Measurements from ENCODE around the gene RARG.

DNA sequence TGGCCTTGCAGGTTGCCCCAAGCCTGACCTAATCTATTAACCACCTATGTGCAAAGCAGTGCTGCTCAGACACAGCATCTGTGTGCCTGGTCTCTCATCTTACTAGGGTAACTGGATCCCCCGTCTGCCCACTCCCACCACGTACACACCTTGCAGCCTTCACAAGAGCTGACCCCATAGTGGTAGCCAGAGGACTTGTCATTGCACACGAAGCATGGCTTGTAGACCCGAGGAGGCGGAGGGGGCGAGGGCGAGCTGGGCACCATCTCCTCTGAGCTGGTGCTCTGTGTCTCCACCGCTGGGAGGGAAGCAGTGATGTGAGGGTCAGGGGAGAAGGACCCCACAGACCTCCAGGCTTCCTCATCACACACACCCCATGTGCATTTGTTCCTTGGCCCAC, 16.5 kb downstream of the RARG start:
- TF ChIP-seq, protein P1, sequence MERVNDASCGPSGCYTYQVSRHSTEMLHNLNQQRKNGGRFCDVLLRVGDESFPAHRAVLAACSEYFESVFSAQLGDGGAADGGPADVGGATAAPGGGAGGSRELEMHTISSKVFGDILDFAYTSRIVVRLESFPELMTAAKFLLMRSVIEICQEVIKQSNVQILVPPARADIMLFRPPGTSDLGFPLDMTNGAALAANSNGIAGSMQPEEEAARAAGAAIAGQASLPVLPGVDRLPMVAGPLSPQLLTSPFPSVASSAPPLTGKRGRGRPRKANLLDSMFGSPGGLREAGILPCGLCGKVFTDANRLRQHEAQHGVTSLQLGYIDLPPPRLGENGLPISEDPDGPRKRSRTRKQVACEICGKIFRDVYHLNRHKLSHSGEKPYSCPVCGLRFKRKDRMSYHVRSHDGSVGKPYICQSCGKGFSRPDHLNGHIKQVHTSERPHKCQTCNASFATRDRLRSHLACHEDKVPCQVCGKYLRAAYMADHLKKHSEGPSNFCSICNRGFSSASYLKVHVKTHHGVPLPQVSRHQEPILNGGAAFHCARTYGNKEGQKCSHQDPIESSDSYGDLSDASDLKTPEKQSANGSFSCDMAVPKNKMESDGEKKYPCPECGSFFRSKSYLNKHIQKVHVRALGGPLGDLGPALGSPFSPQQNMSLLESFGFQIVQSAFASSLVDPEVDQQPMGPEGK (tag by site-specific recombination; IDR thresholded peaks at IDR 0.05), result no peak
- TF ChIP-seq TCF7L2 (IDR thresholded peaks at IDR 0.05; ENCODE audit: borderline replicate concordance, low read depth, low read length) (no peak), YY1 (tag by site-specific recombination; IDR thresholded peaks at IDR 0.05) (no peak), MZF1 (tag by site-specific recombination; IDR thresholded peaks at IDR 0.05; ENCODE audit: borderline replicate concordance) (no peak), ZNF692 (tag by site-specific recombination; IDR thresholded peaks at IDR 0.05) (no peak), ZNF354C (tag by site-specific recombination; IDR thresholded peaks at IDR 0.05; ENCODE audit: borderline replicate concordance, low read depth) (no peak), PRDM1 (tag by site-specific recombination; IDR thresholded peaks at IDR 0.05) (no peak), ZNF121 (tag by site-specific recombination; IDR thresholded peaks at IDR 0.05) (no peak), MEIS1 (CRISPR knock-in tag; IDR thresholded peaks at IDR 0.05; ENCODE audit: borderline replicate concordance) (no peak), ZNF146 (tag by site-specific recombination; IDR thresholded peaks at IDR 0.05) (no peak), ZFP3 (tag by site-specific recombination; IDR thresholded peaks at IDR 0.05; ENCODE audit: low read depth) (no peak), WT1 (tag by site-specific recombination; IDR thresholded peaks at IDR 0.05) (no peak)
- TF ChIP-seq, protein P2, sequence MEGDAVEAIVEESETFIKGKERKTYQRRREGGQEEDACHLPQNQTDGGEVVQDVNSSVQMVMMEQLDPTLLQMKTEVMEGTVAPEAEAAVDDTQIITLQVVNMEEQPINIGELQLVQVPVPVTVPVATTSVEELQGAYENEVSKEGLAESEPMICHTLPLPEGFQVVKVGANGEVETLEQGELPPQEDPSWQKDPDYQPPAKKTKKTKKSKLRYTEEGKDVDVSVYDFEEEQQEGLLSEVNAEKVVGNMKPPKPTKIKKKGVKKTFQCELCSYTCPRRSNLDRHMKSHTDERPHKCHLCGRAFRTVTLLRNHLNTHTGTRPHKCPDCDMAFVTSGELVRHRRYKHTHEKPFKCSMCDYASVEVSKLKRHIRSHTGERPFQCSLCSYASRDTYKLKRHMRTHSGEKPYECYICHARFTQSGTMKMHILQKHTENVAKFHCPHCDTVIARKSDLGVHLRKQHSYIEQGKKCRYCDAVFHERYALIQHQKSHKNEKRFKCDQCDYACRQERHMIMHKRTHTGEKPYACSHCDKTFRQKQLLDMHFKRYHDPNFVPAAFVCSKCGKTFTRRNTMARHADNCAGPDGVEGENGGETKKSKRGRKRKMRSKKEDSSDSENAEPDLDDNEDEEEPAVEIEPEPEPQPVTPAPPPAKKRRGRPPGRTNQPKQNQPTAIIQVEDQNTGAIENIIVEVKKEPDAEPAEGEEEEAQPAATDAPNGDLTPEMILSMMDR (tag by site-specific recombination; IDR thresholded peaks at IDR 0.05), result no peak

All from HEK293 (cell line).